ENCODE results near the gene TMEM235.

DNA sequence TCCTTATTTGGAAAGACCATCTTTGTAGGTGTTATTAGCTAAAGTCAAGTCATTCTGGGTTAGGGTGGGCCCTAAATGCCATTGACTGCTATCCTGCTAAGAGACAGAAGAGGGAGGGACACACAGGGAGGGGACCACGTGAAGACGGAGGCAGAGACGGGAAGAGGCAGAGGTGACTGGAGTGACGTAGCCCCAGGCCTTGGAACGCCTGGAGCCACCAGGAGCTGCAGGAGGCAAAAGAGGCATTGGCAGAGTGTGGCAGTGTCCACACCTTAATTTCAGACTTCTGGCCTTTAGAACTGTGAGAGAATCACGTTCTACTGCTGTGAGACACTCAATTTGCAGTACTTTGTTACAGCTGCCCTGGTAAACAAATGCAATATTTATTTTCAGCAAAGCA, 31.0 kb upstream of the TMEM235 start:
- TF ChIP-seq CTCF (conservative IDR thresholded peaks at IDR 0.05; ENCODE audit: low read length) (no peak), EZH2phosphoT487 (IDR thresholded peaks at IDR 0.05; ENCODE audit: borderline replicate concordance, low read depth, low read length) (no peak)
